Upper lobe of left lung (tissue), 6 donors: Measurements from ENCODE around the gene MACC1. TPM values are rescaled to one million over a fixed set of nuclear protein-coding genes. Genes with fewer than 3 reads are reported as not detected.
"Not testable (repeated sequence)": the region's sequence is repeated elsewhere in the genome, so short reads cannot be mapped to it uniquely, and the experiment has no call there.

Experiments
- ATAC-seq, 2 donors: fragments of 200-7000 bp; cut with Tn5 transposase; one replicate each; pipeline ENCODE4 v1.9.1; 2022; ENCODE audit warnings: mild to moderate bottlenecking in 2 of 2, moderate library complexity in 2 of 2; ENCODE audit not compliant: low FRiP score in 2 of 2
- DNase-seq, 2 donors: peaks; one replicate each; pipeline ENCODE4 v3.0.0-alpha.2; 2019 to 2020
- H3K27ac ChIP-seq, 4 donors: fragments of 200-600 bp; sonication (generic); one replicate each; pipeline ENCODE4 v1.5.1; 2016 to 2019
- H3K27me3 ChIP-seq, 4 donors: fragments of 200-600 bp; sonication (generic); one replicate each; pipeline ENCODE4 v1.5.1; 2017 to 2019
- H3K36me3 ChIP-seq, 4 donors: fragments of 200-600 bp; sonication (generic); one replicate each; pipeline ENCODE4 v1.5.1; 2016 to 2019
- H3K4me1 ChIP-seq, 4 donors: fragments of 200-600 bp; sonication (generic); one replicate each; pipeline ENCODE4 v1.5.1; 2018 to 2019
- H3K4me3 ChIP-seq, 4 donors: fragments of 200-600 bp; sonication (generic); one replicate each; pipeline ENCODE4 v1.5.1; 2017 to 2019; ENCODE audit warnings: mild to moderate bottlenecking in 2 of 4, moderate library complexity in 1 of 4
- H3K9me3 ChIP-seq, 4 donors: fragments of 200-600 bp; sonication (generic); one replicate each; pipeline ENCODE4 v1.5.1; 2018 to 2019
- EP300 ChIP-seq, 4 donors: sonication (generic); formaldehyde crosslinking; IDR thresholded peaks; one replicate each; pipeline ENCODE4 v1.5.1; 2017; ENCODE audit warnings: antibody characterized with exemption in 4 of 4, control low read depth in 2 of 4
- POLR2A ChIP-seq, 4 donors: fragments of 450-650 bp; IDR thresholded peaks; one replicate each; pipeline ENCODE4 v1.5.1; 2016 to 2017; ENCODE audit warnings: antibody characterized with exemption in 4 of 4, mild to moderate bottlenecking in 2 of 4
- POLR2AphosphoS5 ChIP-seq, 2 donors: sonication (generic); formaldehyde crosslinking; IDR thresholded peaks; one replicate each; pipeline ENCODE4 v1.5.1; 2017; ENCODE audit warnings: antibody characterized with exemption in 2 of 2
- WGBS, 2 donors: methylation state at CpG; one replicate each; pipeline ENCODE4 v1.1.5; 2017 to 2018; 5-methylcytosine and 5-hydroxymethylcytosine counted together
- total RNA-seq, 6 donors: library from RNA; depleted of rRNA in 4 of 6; stranded (reverse); fragments of >200 nt in 4 of 6; gene quantifications; one replicate each; pipeline versions ENCODE4 v1.1.0 to v1.2.1, GENCODE V29; 2016 to 2021
- TF ChIP-seq, protein P1 (sequence below), 6 experiments: fragments of 450-650 bp in 4 of 6; fragments of 200-600 bp in 2 of 6; sonication (generic) in 2 of 6; IDR thresholded peaks; one replicate each; pipeline ENCODE4 v1.5.1; 2016 to 2019; ENCODE audit warnings: antibody characterized with exemption in 6 of 6
- donor health status: DM: no; HTN: no; CAD: no; lungs with moderate emphysema.
- donor health status: DM: no; HTN: yes; CAD: no; lungs with severe emphysema.

The MACC1 gene
- total RNA-seq, 6 donors from 2014 or later: 10.5 to 86.5 (median 24.3) TPM

GRCh38 chr7:20131776-20132175 lies 85.4 kb downstream of the MACC1 start:
- ATAC-seq: no peak
- WGBS, 2 donors: 74 to 79% methylated on average over 4 of the region's 4 CpGs

GRCh38 chr7:20129920-20130319 lies 87.3 kb downstream of the MACC1 start:
- Histone ChIP-seq H3K9me3 (no peaks in the 10 kb centered on the region), H3K27ac (no peak overlapping the region), H3K4me3 (no peak overlapping the region), H3K27me3 (no peaks in the 10 kb centered on the region), H3K36me3 (no peaks in the 10 kb centered on the region), H3K4me1 (no peaks in the 10 kb centered on the region)
- DNase-seq: no peak
- TF ChIP-seq EP300 (IDR thresholded peaks at IDR 0.05) (no peak), POLR2A (IDR thresholded peaks at IDR 0.05) (no peak), POLR2AphosphoS5 (IDR thresholded peaks at IDR 0.05) (no peak)
- TF ChIP-seq, protein P1, sequence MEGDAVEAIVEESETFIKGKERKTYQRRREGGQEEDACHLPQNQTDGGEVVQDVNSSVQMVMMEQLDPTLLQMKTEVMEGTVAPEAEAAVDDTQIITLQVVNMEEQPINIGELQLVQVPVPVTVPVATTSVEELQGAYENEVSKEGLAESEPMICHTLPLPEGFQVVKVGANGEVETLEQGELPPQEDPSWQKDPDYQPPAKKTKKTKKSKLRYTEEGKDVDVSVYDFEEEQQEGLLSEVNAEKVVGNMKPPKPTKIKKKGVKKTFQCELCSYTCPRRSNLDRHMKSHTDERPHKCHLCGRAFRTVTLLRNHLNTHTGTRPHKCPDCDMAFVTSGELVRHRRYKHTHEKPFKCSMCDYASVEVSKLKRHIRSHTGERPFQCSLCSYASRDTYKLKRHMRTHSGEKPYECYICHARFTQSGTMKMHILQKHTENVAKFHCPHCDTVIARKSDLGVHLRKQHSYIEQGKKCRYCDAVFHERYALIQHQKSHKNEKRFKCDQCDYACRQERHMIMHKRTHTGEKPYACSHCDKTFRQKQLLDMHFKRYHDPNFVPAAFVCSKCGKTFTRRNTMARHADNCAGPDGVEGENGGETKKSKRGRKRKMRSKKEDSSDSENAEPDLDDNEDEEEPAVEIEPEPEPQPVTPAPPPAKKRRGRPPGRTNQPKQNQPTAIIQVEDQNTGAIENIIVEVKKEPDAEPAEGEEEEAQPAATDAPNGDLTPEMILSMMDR (IDR thresholded peaks at IDR 0.05): no peak
- ATAC-seq: no peak

More at GRCh38 chr7:20131776-20132175, 85.4 kb downstream of the MACC1 start:
- no peaks in the 10 kb centered on the region for H3K4me1 ChIP-seq
- H3K4me3 ChIP-seq: no peak overlapping the region
- DNase-seq: no peak
- H3K27ac ChIP-seq: no peak overlapping the region
- TF ChIP-seq POLR2A (IDR thresholded peaks at IDR 0.05) (no peak), POLR2AphosphoS5 (IDR thresholded peaks at IDR 0.05) (no peak), EP300 (IDR thresholded peaks at IDR 0.05) (no peak)
- TF ChIP-seq, protein P1 (IDR thresholded peaks at IDR 0.05): no peak
- H3K9me3 ChIP-seq: no peaks in the 10 kb centered on the region
- no peaks in the 10 kb centered on the region for H3K36me3 ChIP-seq
- H3K27me3 ChIP-seq: no peaks in the 10 kb centered on the region

DNA sequence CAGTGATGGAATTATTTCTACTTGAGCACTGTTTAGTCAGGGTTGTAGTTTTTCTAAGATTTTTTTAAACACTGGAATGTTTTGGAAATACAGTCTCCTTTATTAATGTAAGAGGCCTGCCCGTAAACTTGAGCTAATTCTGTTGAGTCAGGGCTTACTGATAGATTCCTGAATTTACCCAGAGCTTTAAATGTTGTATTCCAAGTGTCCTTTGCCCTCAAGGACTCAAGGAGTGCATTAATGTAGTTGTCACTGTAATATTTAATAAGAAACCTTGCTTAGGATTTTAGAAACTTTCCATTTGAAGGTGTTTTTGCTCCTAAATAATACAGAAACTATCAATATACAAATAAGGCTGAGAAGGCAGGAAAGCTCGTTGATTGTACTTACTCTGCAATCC lies 89.2 kb downstream of the MACC1 start:
- Histone ChIP-seq H3K27ac (no peak overlapping the region), H3K4me3 (no peak overlapping the region), H3K4me1 (no peaks in the 10 kb centered on the region), H3K36me3 (no peaks in the 10 kb centered on the region), H3K27me3 (no peaks in the 10 kb centered on the region), H3K9me3 (no peaks in the 10 kb centered on the region)
- ATAC-seq (no peak), DNase-seq (no peak)
- 58 to 68% methylated on average over 2 of the region's 2 CpGs for WGBS, 2 donors
- TF ChIP-seq EP300 (IDR thresholded peaks at IDR 0.05) (no peak), POLR2AphosphoS5 (IDR thresholded peaks at IDR 0.05) (no peak), POLR2A (IDR thresholded peaks at IDR 0.05) (no peak)
- TF ChIP-seq, protein P1 (IDR thresholded peaks at IDR 0.05): no peak

DNA sequence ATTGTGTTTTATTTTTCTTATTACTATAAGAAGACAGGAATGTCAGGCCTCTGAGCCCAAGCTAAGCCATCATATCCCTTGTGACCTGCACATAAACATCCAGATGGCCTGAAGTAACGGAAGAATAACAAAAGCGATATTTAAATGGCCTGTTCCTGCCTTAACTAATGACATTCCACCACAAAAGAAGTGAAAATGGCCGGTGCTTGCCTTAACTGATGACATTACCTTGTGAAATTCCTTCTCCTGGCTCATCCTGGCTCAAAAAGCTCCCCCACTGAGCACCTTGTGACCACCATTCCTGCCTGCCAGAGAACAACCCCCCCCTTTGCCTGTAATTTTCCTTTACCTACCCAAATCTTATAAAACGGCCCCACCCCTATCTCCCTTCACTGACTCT lies 91.1 kb downstream of the MACC1 start:
- not testable (repeated sequence) for H3K9me3 ChIP-seq, DNase-seq, H3K4me3 ChIP-seq, H3K27ac ChIP-seq, ATAC-seq, H3K36me3 ChIP-seq, H3K27me3 ChIP-seq, H3K4me1 ChIP-seq
- 70 to 75% methylated on average over 4 of the region's 4 CpGs for WGBS, 2 donors

- H3K36me3 ChIP-seq, ATAC-seq, DNase-seq, H3K9me3 ChIP-seq, H3K27ac ChIP-seq, H3K4me1 ChIP-seq, H3K4me3 ChIP-seq, H3K27me3 ChIP-seq: not testable (repeated sequence)
- WGBS, 2 donors: 89 to 92% methylated on average over 6 of the region's 6 CpGs
Observed at GRCh38 chr7:20124087-20124486, 93.1 kb downstream of the MACC1 start.

DNA sequence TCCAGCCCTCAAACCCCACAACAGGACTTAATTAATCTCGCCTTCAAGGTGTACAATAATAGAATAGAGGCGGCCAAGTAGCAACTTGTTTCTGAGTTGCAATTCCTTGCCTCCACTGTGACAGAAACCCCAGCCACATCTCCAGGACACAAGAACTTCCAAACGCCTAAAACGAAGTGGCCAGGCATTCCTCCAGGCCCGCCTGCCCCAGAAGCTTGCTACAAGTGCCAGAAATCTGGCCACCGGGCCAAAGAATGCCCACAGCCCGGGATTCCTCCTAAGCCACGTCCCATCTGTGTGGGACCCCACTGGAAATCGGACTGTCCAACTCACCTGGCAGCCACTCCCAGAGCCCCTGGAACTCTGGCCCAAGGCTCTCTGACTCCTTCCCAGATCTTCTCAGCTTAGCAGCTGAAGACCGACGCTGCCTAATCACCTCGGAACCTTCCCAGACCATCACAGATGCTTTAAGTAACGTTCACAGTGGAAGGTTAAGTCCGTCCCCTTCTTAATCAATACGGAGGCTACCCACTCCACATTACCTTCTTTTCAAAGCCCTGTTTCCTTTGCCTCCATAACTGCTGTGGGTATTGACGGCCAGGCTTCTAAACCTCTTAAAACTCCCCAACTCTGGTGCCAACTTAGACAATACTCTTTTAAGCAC lies 94.4 kb downstream of the MACC1 start:
- not testable (repeated sequence) for H3K27me3 ChIP-seq, H3K4me1 ChIP-seq, H3K4me3 ChIP-seq, ATAC-seq, DNase-seq, H3K27ac ChIP-seq, H3K9me3 ChIP-seq, H3K36me3 ChIP-seq
- 81 to 86% methylated on average over 15 to 16 of the region's 16 CpGs for WGBS, 2 donors
